HG02970 (cell line): ENCODE measurements around the gene MMP24.

Experiments used
- ATAC-seq: cut with Tn5 transposase; IDR thresholded peaks from one replicate; pipeline ENCODE4 v1.9.1; 2021; ENCODE audit warnings: mild to moderate bottlenecking, moderate library complexity, moderate number of reproducible peaks; ENCODE audit not compliant: unreplicated experiment, low FRiP score

MMP24 gene

GRCh38 chr20:35215066-35215956, 11.2 kb upstream of the MMP24 start:
- ATAC-seq = no peak

GRCh38 chr20:35216541-35216940, 9.9 kb upstream of the MMP24 start:
- ATAC-seq = no peak

DNA sequence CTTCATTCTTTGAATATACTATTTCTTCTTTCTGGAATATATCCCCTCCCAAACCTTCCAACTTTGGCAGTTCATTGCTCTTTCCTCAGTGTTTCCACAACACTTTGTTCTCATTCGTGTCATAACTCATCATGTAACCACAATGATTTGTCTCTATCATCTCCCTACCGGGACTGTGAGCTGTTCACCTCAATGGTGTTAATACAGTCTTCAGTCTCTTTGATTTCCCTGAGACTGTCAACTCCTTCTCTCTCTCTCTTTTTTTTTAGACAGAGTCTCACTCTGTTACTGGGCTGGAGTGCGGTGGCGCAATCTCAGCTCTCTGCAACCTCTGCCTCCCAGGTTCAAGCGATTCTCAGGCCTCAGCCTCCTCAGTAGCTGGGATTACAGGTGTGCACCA, 2.5 kb upstream of the MMP24 start:
- no peak for ATAC-seq

DNA sequence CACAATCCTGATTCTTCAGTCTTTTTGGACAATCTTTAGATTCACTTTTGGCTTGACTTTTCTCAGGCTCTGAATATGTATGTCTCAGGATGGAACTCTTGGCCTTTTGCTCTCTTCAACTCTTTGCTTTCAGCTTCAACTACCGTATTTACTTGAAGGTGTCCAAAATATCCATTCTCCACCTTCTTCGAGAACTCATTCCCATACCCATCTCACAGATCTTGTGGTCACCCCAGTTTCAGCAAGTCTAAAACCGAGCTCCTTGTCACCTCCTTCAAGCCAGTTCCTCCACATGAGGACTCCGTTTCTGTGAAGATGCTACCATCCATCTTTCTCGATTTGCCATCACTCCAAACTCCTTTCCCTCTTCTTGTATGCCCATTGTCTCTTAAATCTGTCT, 2.0 kb upstream of the MMP24 start:
- ATAC-seq = no peak

GRCh38 chr20:35225319-35226125, 968 bp upstream of the MMP24 start:
- no peak for ATAC-seq

DNA sequence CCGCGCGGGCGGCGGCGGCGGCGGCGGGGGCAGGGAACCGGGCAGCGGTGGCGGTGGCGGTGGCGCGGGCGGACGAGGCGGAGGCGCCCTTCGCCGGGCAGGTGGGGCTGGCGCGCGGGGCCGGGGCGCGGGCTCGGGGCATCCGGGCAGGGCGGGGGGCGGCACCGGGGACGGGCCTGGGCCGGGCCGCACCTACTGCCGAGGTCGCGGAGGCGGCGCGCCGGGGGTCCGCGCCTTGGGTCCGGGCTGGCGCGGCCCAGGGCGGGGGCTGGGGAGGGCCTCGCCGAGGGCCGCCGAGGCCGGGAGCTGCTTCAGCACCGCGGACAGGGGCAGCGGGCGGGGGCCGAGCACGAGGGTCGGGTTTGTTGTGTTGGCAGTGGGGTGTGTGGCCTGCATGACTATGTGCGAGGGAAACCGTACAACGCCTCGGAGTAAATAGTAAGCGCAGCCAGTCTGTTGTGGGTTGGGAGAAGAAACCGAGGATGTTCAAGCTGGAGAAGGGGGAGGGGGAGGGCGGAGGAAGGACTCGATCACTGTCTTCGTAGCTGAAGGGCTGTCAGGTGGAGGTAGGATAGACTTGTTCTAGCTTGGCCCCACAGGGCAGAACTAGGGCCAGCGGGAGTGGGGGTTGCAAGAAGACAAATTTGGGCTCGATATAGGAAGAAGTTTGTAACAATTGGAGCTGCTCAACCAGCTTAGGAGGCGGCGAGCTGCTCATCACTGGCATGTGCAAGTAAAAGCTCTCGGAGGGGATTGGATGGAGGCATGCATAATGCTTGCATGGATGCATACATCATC, 593 bp downstream of the MMP24 start:
- ATAC-seq = no peak

DNA sequence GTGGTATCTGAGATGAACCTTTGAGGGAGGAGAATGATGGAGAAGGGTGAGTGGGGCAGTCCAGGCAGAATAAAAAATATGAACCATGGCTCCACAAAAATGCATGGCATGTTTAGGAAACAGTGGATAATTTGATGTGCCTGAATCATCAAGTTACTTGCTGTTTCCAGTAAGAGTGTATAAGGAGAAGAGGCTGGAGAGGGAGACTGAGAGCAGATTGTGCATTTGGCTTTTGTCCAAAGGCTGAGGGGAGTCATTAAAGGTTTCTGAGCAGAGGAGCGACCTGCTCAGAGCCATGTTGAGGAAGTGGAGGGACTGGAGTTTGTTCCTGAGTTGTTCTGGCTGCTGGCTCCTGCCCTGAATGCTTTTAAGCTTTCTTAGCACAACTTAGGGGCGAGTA, 6.1 kb downstream of the MMP24 start:
- no peak for ATAC-seq

DNA sequence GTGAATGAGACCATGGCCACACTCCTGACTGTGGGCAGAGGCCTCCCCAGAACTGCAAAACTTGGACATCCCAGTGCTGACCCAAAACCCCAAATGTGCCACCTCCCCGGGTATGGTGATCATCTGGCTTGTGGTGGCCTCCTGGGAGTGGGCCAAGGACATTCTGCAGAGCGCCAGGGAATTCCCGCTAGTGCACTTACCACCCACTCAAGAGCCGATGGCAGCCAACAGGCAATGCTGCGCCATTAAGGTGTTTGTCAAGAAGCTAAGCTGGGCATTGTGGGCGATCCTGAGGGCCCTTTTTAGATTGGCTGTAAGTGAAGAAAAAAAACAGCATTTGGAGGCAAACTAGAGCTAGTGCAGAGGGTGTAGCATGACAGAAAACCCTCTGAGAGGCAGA, 9.4 kb downstream of the MMP24 start:
- no peak for ATAC-seq

DNA sequence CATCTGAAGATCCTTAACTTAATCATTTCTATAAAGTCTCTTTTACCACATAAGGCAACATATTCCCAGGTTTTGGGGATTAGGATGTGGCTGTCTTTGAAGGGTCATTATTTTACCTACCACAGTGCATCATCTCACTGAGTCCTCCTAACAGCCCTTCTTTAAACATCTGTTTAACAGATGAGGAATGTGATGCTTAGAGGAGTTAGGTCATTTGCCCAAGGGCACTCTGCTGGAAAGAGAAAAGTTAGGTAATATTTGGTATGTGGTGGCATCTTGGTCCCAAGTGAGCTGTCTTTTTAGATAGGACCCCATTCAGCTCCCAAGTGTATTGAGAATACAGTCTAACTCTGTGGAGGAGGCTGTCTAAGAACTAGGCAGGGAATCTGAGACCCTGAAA, 11.0 kb downstream of the MMP24 start:
- no peak for ATAC-seq

- ATAC-seq = no peak
These were observed 11.7 kb downstream of the MMP24 start for GRCh38 chr20:35238170-35238569.

DNA sequence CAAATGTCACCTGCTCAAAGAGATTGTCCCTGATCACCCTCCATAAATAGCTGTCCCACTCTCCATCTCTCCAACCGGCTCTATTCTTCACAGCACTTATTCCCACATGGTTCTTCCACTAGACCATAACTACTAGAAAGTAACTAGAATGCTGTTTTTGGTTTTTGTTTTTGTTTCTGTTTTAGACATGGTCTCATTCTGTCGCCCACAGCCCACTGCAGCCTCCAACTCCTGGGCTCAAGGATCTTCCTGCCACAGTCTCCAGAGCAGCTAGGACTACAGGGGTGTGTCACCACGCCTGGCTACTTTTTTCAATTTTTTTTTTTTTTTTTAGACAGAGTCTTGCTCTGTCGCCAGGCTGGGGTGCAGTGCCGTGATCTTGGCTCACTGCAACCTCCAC, 12.2 kb downstream of the MMP24 start:
- ATAC-seq = no peak

GRCh38 chr20:35240083-35240810, 13.8 kb downstream of the MMP24 start:
- ATAC-seq = no peak

DNA sequence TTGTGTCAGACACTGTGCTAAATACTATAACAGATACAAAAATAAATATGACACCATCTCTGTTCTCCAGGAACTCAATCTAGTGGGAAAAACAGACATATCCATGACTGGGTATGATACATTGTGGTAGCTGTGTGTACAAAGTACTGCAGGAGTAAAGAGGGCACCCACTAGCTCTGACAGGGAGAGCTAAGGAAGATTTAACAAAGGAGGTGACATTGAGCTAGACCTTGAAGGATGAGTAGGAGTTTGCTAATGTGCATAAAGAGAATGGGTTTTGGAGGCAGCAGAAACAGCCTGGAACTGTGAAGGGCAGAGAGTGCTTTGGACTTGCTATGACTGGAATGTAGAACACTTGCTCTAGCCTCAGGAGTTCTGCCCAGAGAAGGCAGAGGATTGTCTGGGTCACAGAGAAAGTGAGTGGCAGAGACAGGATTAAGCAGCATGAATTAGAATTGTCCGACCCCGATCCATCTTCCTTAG, 14.4 kb downstream of the MMP24 start:
- ATAC-seq = no peak

DNA sequence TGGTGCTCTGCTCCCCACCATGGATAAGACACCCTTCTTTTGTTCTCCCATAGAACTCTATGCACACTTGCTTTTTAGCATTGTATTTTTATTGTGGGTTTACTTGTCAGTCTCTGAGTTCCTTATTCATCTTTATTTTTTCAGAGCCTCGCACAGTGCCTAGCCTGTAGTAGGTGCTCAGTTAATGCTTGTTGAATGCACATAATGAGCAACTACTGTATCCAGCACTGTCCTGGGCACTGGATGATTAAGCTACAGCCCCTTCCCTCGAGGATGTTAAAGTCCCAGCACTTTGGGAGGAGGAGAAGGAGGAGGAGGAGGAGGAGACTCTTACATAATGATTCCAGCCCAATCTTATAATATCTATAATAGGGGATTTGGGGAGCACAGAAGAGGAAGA, 16.8 kb downstream of the MMP24 start:
- ATAC-seq = no peak

DNA sequence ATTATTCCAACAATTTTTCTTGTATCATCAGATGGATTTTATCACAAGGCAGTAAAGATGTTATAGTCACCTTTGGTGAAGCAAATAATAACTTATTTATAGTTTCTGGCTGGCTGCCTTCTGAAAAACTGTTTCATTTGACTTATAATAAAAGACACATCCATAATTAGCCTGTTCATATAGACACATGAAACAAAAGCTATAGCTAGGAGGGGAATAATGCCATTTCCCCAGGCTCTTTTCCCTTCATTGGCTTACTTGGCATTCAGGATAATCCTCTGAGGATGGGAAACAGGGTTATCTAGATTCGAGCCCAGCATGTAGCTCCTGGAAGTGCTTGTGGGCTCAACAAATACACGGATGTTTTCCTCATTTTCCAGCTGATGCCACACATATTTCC, 17.5 kb downstream of the MMP24 start:
- no peak for ATAC-seq

DNA sequence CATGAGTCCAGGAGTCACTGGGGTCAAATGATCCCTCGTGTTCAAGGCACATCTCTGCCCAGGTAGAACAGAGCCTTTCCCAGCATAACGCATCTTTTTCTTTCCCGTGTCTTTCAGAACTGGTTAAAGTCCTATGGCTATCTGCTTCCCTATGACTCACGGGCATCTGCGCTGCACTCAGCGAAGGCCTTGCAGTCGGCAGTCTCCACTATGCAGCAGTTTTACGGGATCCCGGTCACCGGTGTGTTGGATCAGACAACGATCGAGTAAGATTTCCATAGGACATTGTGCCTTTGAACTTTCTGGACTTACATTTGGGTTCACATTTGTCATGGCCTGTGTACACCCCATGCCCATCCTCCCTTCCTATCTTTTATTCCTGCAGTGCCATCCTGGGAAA, 20.2 kb downstream of the MMP24 start:
- no peak for ATAC-seq

- ATAC-seq = no peak
These were observed 22.4 kb downstream of the MMP24 start for GRCh38 chr20:35248641-35249475.

GRCh38 chr20:35251613-35251940, 25.1 kb downstream of the MMP24 start:
- ATAC-seq = no peak

DNA sequence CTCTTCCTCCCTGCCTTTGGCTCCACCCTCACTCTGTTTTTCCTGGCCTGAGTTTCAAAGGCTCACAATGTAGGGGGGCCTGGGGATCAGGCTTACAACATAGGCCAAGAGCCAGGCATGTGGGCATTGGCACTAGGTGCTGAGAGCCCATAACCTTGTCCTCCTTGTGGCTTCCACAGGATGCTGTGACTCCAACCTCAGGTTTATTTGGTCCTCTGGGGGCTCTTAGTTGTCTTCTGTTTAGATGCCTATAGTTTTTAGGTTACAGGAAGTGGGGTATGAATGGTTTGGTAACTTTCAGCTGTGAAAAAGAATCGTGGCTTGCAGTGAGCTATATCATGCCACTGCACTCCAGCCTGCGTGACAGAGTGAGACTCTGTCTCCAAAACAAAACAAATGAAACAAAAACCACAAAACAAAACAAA, 25.6 kb downstream of the MMP24 start:
- ATAC-seq = no peak
